Measurements from ENCODE around the gene PYGM. TPM values are rescaled to one million over a fixed set of nuclear protein-coding genes. Genes with fewer than 3 reads are reported as not detected.

PYGM gene
- total RNA-seq, 6 donors from 2014 or later, result 1.0 to 3.7 (median 1.5) TPM

DNA sequence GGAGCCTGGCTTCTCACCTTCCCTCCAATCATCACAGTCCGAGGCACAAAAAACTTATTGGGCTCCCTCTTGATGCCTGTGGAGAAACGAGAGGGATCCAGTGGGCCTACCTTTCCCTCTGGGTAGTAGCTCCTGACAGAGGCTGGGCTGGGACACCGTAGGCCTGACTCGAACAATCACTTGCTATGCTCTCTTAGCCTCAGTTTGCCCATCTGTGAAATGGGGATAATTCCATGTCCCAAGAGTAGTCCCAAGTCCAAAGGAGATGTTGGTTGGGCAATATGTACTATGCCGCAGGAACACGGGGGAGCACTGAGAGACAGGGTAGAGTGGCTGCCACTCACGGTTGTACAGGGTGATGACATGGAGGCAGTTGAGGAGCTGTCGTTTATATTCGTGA, 8.2 kb downstream of the PYGM start:
- peaks cover 0 to under 1% (median 0%) of the 10 kb centered on the region in 4 donors for H3K4me1 ChIP-seq
- H3K9me3 ChIP-seq, result no peaks in the 10 kb centered on the region
- H3K4me3 ChIP-seq, result no peak overlapping the region
- no peaks in the 10 kb centered on the region for H3K36me3 ChIP-seq
- 92 to 95% methylated on average over 7 to 9 of the region's 9 CpGs for WGBS, 2 donors
- no peak for TF ChIP-seq POLR2AphosphoS5 (IDR thresholded peaks at IDR 0.05)
- no peak for TF ChIP-seq POLR2A (IDR thresholded peaks at IDR 0.05)
- TF ChIP-seq, protein P1, sequence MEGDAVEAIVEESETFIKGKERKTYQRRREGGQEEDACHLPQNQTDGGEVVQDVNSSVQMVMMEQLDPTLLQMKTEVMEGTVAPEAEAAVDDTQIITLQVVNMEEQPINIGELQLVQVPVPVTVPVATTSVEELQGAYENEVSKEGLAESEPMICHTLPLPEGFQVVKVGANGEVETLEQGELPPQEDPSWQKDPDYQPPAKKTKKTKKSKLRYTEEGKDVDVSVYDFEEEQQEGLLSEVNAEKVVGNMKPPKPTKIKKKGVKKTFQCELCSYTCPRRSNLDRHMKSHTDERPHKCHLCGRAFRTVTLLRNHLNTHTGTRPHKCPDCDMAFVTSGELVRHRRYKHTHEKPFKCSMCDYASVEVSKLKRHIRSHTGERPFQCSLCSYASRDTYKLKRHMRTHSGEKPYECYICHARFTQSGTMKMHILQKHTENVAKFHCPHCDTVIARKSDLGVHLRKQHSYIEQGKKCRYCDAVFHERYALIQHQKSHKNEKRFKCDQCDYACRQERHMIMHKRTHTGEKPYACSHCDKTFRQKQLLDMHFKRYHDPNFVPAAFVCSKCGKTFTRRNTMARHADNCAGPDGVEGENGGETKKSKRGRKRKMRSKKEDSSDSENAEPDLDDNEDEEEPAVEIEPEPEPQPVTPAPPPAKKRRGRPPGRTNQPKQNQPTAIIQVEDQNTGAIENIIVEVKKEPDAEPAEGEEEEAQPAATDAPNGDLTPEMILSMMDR (IDR thresholded peaks at IDR 0.05), result no peak
- TF ChIP-seq EP300 (IDR thresholded peaks at IDR 0.05), result no peak
- no peak for ATAC-seq (ENCODE audit: low FRiP score in 2 of 2)
- H3K27me3 ChIP-seq, result no peaks in the 10 kb centered on the region
- H3K27ac ChIP-seq, result no peak overlapping the region
- DNase-seq, result no peak

DNA sequence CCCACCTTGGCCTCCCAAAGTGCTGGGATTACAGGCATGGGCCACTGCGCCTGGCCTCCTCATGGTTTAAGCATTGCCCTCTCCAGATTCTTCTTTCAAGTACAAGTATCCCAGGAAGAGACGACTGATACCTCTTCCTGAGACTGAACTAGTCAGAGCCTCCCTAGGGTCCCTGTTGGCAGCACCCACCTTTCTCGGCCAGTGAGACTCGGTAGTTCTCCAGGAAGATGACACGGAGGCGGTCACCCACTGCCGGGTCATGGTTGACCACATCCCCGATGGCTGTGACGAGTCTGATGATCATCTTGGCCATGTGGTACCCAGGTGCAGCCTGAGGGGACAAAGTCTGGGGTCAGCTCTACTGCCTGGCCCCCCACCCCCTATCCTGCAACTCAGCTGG, 8.6 kb downstream of the PYGM start:
- ATAC-seq (ENCODE audit: low FRiP score in 2 of 2), result no peak
- H3K27me3 ChIP-seq, result no peaks in the 10 kb centered on the region
- no peak overlapping the region for H3K27ac ChIP-seq
- H3K4me3 ChIP-seq, result no peak overlapping the region
- TF ChIP-seq, protein P1 (IDR thresholded peaks at IDR 0.05), result no peak
- TF ChIP-seq EP300 (IDR thresholded peaks at IDR 0.05) (no peak), POLR2A (IDR thresholded peaks at IDR 0.05) (no peak), POLR2AphosphoS5 (IDR thresholded peaks at IDR 0.05) (no peak)
- DNase-seq, result no peak
- peaks cover 0 to 5% (median 1%) of the 10 kb centered on the region in 4 donors for H3K4me1 ChIP-seq
- WGBS, 2 donors, result 94 to 98% methylated on average over 8 to 9 of the region's 9 CpGs
- H3K36me3 ChIP-seq, result no peaks in the 10 kb centered on the region
- H3K9me3 ChIP-seq, result no peaks in the 10 kb centered on the region

DNA sequence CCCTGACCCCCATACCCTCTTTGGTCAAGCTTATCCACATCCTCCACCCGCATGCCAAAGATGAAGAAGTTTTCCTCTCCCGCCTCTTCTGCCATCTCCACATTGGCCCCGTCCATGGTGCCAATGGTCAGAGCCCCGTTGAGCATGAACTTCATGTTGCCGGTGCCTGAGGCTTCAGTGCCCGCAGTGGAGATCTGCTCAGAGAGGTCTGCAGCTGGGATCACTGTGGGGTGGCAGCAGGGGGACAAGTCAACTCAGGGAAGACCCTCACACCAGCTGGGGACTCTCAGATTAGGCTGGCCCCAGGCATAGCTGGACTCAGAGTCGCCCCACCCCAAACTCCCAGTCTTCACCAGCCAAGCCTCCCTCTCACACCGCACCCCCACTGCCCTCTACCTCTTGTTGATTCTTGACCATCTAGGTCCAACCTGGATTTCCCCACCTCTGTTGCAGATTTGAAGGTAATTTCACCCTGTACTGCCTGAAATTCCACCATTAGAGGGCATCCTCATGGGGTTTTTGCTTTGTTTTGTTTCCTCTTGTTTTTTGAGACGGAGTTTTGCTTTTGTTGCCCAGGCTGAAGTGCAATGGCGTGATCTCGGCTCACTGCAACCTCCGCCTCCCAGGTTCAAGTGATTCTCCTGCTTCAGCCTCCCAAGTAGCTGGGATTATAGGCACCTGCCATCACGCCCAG, 9.3 kb downstream of the PYGM start:
- Histone ChIP-seq H3K36me3 (no peaks in the 10 kb centered on the region), H3K4me3 (no peak overlapping the region), H3K27me3 (no peaks in the 10 kb centered on the region), H3K27ac (no peak overlapping the region), H3K9me3 (no peaks in the 10 kb centered on the region), H3K4me1 (peaks cover 6 to 11% (median 7%) of the 10 kb centered on the region in 4 donors)
- TF ChIP-seq POLR2A (IDR thresholded peaks at IDR 0.05) (no peak), POLR2AphosphoS5 (IDR thresholded peaks at IDR 0.05) (no peak), EP300 (IDR thresholded peaks at IDR 0.05) (no peak)
- TF ChIP-seq, protein P1 (IDR thresholded peaks at IDR 0.05), result no peak
- DNase-seq (no peak), ATAC-seq (ENCODE audit: low FRiP score in 2 of 2) (no peak)
- 91 to 93% methylated on average over 12 to 13 of the region's 13 CpGs for WGBS, 2 donors

DNA sequence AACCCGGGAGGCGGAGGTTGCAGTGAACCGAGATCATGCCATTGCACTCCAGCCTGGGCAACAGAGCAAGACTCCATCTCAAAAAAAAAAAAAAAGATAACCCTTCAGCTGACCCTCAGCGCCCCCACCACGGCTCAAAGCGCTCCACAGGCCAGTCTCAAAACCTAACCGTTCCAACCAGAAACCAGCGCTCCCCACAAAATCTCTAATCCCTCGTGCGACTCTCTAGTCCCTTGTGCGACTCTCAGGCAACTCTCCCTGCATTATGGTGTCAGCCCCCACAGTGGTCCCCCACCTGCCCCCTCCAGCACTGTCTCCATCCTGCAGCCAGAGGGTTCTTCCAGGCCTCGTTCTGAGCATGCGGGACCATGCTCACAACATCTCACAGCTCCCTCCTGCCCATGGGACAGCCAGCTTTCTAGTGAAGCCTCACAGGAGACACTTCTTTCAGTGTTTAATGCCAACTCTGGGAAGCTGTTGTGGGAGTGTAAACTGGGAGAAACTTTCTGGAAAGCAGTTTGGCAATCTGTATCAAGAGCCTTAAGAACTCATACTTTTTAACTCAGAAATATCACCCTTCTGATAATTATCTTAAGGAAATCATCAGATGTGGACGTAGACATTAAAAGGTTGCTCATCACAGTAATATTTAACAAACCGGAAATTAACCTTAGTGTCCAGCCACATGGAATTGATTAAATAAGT, 11.7 kb downstream of the PYGM start:
- ATAC-seq (ENCODE audit: low FRiP score in 2 of 2) (no peak), DNase-seq (no peak)
- no peak overlapping the region for H3K27ac ChIP-seq
- WGBS, 2 donors, result 85 to 86% methylated on average over 15 of the region's 15 CpGs
- peaks cover 26 to 34% (median 27%) of the 10 kb centered on the region in 4 donors for H3K4me1 ChIP-seq
- H3K4me3 ChIP-seq, result no peak overlapping the region
- no peaks in the 10 kb centered on the region for H3K36me3 ChIP-seq
- H3K27me3 ChIP-seq, result peaks cover 0 to 6% (median 0%) of the 10 kb centered on the region in 4 donors
- no peaks in the 10 kb centered on the region for H3K9me3 ChIP-seq
- TF ChIP-seq POLR2AphosphoS5 (IDR thresholded peaks at IDR 0.05) (no peak), EP300 (IDR thresholded peaks at IDR 0.05) (no peak)

DNA sequence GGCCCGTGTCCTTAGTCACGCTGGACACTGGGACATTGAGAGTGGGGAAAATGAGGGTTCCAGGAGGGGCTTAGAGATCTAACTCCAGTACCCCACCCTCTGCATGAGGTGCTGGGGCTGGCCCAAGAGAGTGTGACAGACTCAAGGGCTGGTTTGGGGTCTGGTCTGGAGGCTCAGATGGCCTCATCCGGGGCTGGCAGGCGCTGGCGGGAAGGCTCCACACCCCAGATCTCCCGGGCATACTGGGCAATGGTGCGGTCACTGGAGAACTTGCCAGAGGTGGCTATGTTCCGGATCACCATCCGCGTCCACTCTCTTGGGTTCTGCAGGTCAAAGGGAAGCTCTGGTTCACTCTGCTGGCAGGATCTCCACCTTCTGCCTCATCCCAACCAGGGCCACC, 13.3 kb downstream of the PYGM start:
- peak overlapping the region; percentile 83 to 97 (median 92) for H3K27ac ChIP-seq
- TF ChIP-seq POLR2AphosphoS5 (IDR thresholded peaks at IDR 0.05) (no peak), POLR2A (IDR thresholded peaks at IDR 0.05) (no peak), EP300 (IDR thresholded peaks at IDR 0.05) (no peak)
- TF ChIP-seq, protein P1 (IDR thresholded peaks at IDR 0.05), result no peak
- peak overlapping the region in 1 of 4 donors; percentile 56 for H3K4me3 ChIP-seq

More for the DNA sequence above, 13.3 kb downstream of the PYGM start:
- Histone ChIP-seq H3K4me1 (peaks cover 28 to 50% (median 41%) of the 10 kb centered on the region in 4 donors), H3K9me3 (no peaks in the 10 kb centered on the region), H3K27me3 (peaks cover 0 to 9% (median 0%) of the 10 kb centered on the region in 4 donors), H3K36me3 (no peaks in the 10 kb centered on the region)
- DNase-seq (peak in 1 of 2 donors; percentile 58), ATAC-seq (ENCODE audit: low FRiP score in 2 of 2) (no peak)
- 68 to 73% methylated on average over 10 of the region's 10 CpGs for WGBS, 2 donors
